GM12878 (cell line): ENCODE measurements around the gene TSC22D4. TPM values are rescaled to one million over a fixed set of nuclear protein-coding genes. Genes with fewer than 3 reads are reported as not detected.

Experiments used
- ATAC-seq: fragments of 200-7000 bp; cut with Tn5 transposase; 3 replicates; pipeline ENCODE4 v1.9.1; 2020; ENCODE audit warnings: mild to moderate bottlenecking, moderate library complexity
- BruUV-seq: library from RNA; stranded (reverse); fragments of 400-500 nt; replicated peaks from 2 replicates; lab custom pipeline; 2021; lab: Mats Ljungman, UMichigan
- CTCF ChIA-PET: fragments of 300-600 bp; sonication (Branson Sonifier 250); formaldehyde crosslinking; extraction: SDS; loops from one replicate; lab custom pipeline; 2021; ENCODE audit warnings: inconsistent platforms; lab: Yijun Ruan, JAX
- POLR2A ChIA-PET: fragments of 350-600 bp; formaldehyde crosslinking; extraction: SDS; loops from one replicate; lab custom pipeline; 2021; ENCODE audit warnings: inconsistent platforms; lab: Charles Lee
- RAD21 ChIA-PET: fragments of 300-600 bp; sonication (Branson Sonifier 250); formaldehyde crosslinking; loops from one replicate; lab custom pipeline; 2023; ENCODE audit warnings: antibody characterized with exemption; ENCODE audit not compliant: unreplicated experiment; lab: Charles Lee
- SMC1A ChIA-PET: fragments of 300-600 bp; sonication (Branson Sonifier 250); formaldehyde crosslinking; loops from one replicate; lab custom pipeline; 2023; ENCODE audit not compliant: unreplicated experiment, uncharacterized antibody; lab: Charles Lee
- DNase-seq: peaks from one replicate; pipeline ENCODE4 v3.0.0-alpha.2; 2011; ENCODE audit warnings: low read depth, low spot score
- FAIRE-seq: peaks from 3 replicates; lab custom pipeline; 2011; peaks lifted over from hg19 to GRCh38; lab: Jason Lieb, UNC
- H2AFZ ChIP-seq: 2 replicates; pipeline ENCODE4 v1.6.0; 2011; ENCODE audit warnings: low read depth, low read length, control low read depth; ENCODE audit not compliant: control insufficient read depth
- H3K27ac ChIP-seq: 2 replicates; pipeline ENCODE4 v1.5.1; 2011; ENCODE audit warnings: control low read depth; ENCODE audit not compliant: control insufficient read depth, insufficient read depth
- H3K27me3 ChIP-seq, 2 experiments: replicated peaks in 1 of 2; 2 replicates each; pipeline versions ENCODE4 v1.6.0 to v1.6.1; 2011; ENCODE audit warnings: low read length in 1 of 2; ENCODE audit not compliant: control insufficient read depth in 2 of 2, insufficient read depth in 2 of 2
- H3K36me3 ChIP-seq, 2 experiments: 2 replicates each; pipeline ENCODE4 v1.5.1; 2011; ENCODE audit warnings: low read length in 1 of 2; ENCODE audit not compliant: control insufficient read depth in 2 of 2, insufficient read depth in 2 of 2
- H3K4me1 ChIP-seq: 2 replicates; pipeline ENCODE4 v1.6.1; 2011; ENCODE audit warnings: mild to moderate bottlenecking, low read length, moderate library complexity, mixed read lengths; ENCODE audit not compliant: control insufficient read depth, insufficient read depth
- H3K4me2 ChIP-seq: 2 replicates; pipeline ENCODE4 v1.6.0; 2011; ENCODE audit warnings: control low read depth; ENCODE audit not compliant: control insufficient read depth, insufficient read depth
- H3K4me3 ChIP-seq: fragments of 200-600 bp; sonication (generic); 2 replicates; pipeline ENCODE4 v1.5.1; 2016
- H3K79me2 ChIP-seq: 2 replicates; pipeline ENCODE4 v1.6.0; 2011; ENCODE audit warnings: low read length; ENCODE audit not compliant: control insufficient read depth, insufficient read depth
- H3K9ac ChIP-seq: 2 replicates; pipeline ENCODE4 v1.8.0; 2011; ENCODE audit warnings: low read length, control low read depth, mixed read lengths; ENCODE audit not compliant: control insufficient read depth, insufficient read depth
- H3K9me3 ChIP-seq: replicated peaks from 3 replicates; pipeline ENCODE4 v1.5.1; 2011; ENCODE audit warnings: mild to moderate bottlenecking, low read length; ENCODE audit not compliant: control insufficient read depth, insufficient read depth
- H4K20me1 ChIP-seq: 2 replicates; pipeline ENCODE4 v1.6.0; 2011; ENCODE audit not compliant: control insufficient read depth, insufficient read depth
- ATF7 ChIP-seq: fragments of 450-650 bp; IDR thresholded peaks from 2 replicates; pipeline ENCODE4 v1.6.1; 2016; ENCODE audit warnings: low read depth, mild to moderate bottlenecking
- CHD4 ChIP-seq: fragments of 200-600 bp; sonication (generic); IDR thresholded peaks from 2 replicates; pipeline ENCODE4 v1.6.1; 2016; ENCODE audit warnings: mild to moderate bottlenecking
- EED ChIP-seq: sonication (generic); IDR thresholded peaks from 2 replicates; pipeline ENCODE4 v1.6.1; 2016; ENCODE audit warnings: antibody characterized with exemption, low read depth
- IKZF1 ChIP-seq: fragments of 450-650 bp; conservative IDR thresholded peaks from 2 replicates; pipeline ENCODE4 v1.6.1; 2017; ENCODE audit warnings: antibody characterized with exemption, mild to moderate bottlenecking
- SPI1 ChIP-seq: IDR thresholded peaks from 2 replicates; pipeline ENCODE4 v1.6.1; 2011; ENCODE audit warnings: low read depth, mild to moderate bottlenecking, low read length, moderate library complexity, borderline replicate concordance; ENCODE audit not compliant: insufficient read depth
- TBL1XR1 ChIP-seq: IDR thresholded peaks from 2 replicates; pipeline ENCODE4 v1.6.1; 2012; ENCODE audit warnings: low read depth, low read length, improper control_type of control experiment
- ZBTB33 ChIP-seq: fragments of 450-650 bp; IDR thresholded peaks from 2 replicates; pipeline ENCODE4 v1.6.1; 2017; ENCODE audit warnings: mild to moderate bottlenecking
- ZNF207 ChIP-seq: fragments of 450-650 bp; IDR thresholded peaks from 2 replicates; pipeline ENCODE4 v1.6.1; 2014; ENCODE audit warnings: antibody characterized with exemption, mild to moderate bottlenecking, borderline replicate concordance
- ZNF24 ChIP-seq: fragments of 450-650 bp; IDR thresholded peaks from 2 replicates; pipeline ENCODE4 v1.6.1; 2017; ENCODE audit warnings: antibody characterized with exemption, mild to moderate bottlenecking
- ZNF622 ChIP-seq: fragments of 450-650 bp; IDR thresholded peaks from 2 replicates; pipeline ENCODE4 v1.6.1; 2017; ENCODE audit warnings: mild to moderate bottlenecking, inconsistent platforms
- WGBS: methylation state at CpG from one replicate; pipeline ENCODE4 v1.1.6; 2016; ENCODE audit warnings: low lambda C conversion rate; ENCODE audit not compliant: insufficient replicate concordance, insufficient coverage; ENCODE audit errors: missing lambda C conversion rate; 5-methylcytosine and 5-hydroxymethylcytosine counted together
- in situ Hi-C: fragments of 300-500 bp; cut with MboI; formaldehyde crosslinking; loops from 9 replicates; pipeline ENCODE4 v1.14.3; 2018; ENCODE audit warnings: mixed read lengths
- intact Hi-C: fragments of 100-400 bp; cut with micrococcal nuclease; formaldehyde crosslinking; loops from one replicate; pipeline ENCODE4 v1.14.2; 2022; ENCODE audit not compliant: unreplicated experiment
- polyA plus RNA-seq, 11 experiments: library from polyadenylated mRNA; depleted of rRNA in 4 of 11; unstranded in 6 of 11; stranded (reverse) in 5 of 11; fragments of >200 nt; fragmentation: Nextera tagmentation in 4 of 11; fragmentation: Illumina TruSeq in 1 of 11; extraction: Ambion mirVana in 4 of 11; extraction: Trizol in 1 of 11; gene quantifications; 1 replicate in 1 of 11; 2 replicates in 10 of 11; pipeline versions ENCODE4 v1.2.1 to v1.2.3, GENCODE V29; 2011 to 2016; ENCODE audit warnings: inconsistent platforms in 2 of 11, missing spikeins in 2 of 11, low read depth in 1 of 11
- total RNA-seq, 4 experiments: library from RNA; depleted of rRNA in 3 of 4; stranded (reverse); fragments of >200 nt in 3 of 4; fragmentation: Illumina TruSeq in 1 of 4; extraction: Trizol in 1 of 4; gene quantifications; 2 replicates each; pipeline versions ENCODE4 v1.2.1 to v1.2.3, GENCODE V29; 2013 to 2021
- TF ChIP-seq, protein P1 (sequence below): fragments of 450-650 bp; IDR thresholded peaks from 2 replicates; pipeline ENCODE4 v1.6.1; 2016; ENCODE audit warnings: mild to moderate bottlenecking

Gene TSC22D4
- total and polyA plus RNA-seq, 10 of the 15 experiments (the other 5 are each of a cell fraction or from before 2014, with no cell fraction given) = 0.50 to 65.7 (median 24.4) TPM

- no peak for TF ChIP-seq ATF7
- no peak for TF ChIP-seq ZNF622
- no peak for TF ChIP-seq IKZF1
- TF ChIP-seq CHD4 = no peak
- no peak for TF ChIP-seq TBL1XR1
- TF ChIP-seq ZNF24 = no peak
- TF ChIP-seq EED = no peak
- no peak for TF ChIP-seq ZNF207
- TF ChIP-seq ZBTB33 = no peak
These were observed 47.0 kb downstream of the TSC22D4 start (continued) for GRCh38 chr7:100432053-100432452.

DNA sequence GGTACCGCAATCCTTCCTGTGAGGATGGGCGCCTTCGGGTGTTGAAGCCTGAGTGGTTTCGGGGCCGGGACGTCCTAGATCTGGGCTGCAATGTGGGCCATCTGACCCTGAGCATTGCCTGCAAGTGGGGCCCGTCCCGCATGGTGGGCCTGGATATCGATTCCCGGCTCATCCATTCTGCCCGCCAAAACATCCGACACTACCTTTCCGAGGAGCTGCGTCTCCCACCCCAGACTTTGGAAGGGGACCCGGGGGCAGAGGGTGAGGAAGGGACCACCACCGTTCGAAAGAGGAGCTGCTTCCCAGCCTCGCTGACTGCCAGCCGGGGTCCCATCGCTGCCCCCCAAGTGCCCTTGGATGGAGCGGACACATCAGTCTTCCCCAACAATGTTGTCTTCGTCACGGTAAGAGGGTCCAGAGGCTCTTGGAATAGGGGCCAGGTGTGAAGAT is 47.7 kb downstream of the TSC22D4 start:
- Histone ChIP-seq H3K9ac (peak overlapping the region; percentile 98), H3K4me2 (peak overlapping the region; percentile 97), H3K4me3 (peak overlapping the region; percentile 74; the same call in 1 of the 2 replicates), H3K27ac (peak overlapping the region; percentile 99; the same call in 1 of the 2 replicates), H3K9me3 (no peaks in the 10 kb centered on the region), H4K20me1 (no peaks in the 10 kb centered on the region), H3K4me1 (peaks cover 30% of the 10 kb centered on the region), H3K36me3 (peaks cover 5 to 16% of the 10 kb centered on the region in 2 experiments; a peak in 3 of 4 replicates), H3K79me2 (peaks cover 55% of the 10 kb centered on the region), H3K27me3 (no peaks in the 10 kb centered on the region), H2AFZ (no peak overlapping the region)
- WGBS = 98% methylated on average over 23 of the region's 23 CpGs
- FAIRE-seq (no peak), DNase-seq (no peak), ATAC-seq (no peak)
- no peak for TF ChIP-seq SPI1
- TF ChIP-seq, protein P1, sequence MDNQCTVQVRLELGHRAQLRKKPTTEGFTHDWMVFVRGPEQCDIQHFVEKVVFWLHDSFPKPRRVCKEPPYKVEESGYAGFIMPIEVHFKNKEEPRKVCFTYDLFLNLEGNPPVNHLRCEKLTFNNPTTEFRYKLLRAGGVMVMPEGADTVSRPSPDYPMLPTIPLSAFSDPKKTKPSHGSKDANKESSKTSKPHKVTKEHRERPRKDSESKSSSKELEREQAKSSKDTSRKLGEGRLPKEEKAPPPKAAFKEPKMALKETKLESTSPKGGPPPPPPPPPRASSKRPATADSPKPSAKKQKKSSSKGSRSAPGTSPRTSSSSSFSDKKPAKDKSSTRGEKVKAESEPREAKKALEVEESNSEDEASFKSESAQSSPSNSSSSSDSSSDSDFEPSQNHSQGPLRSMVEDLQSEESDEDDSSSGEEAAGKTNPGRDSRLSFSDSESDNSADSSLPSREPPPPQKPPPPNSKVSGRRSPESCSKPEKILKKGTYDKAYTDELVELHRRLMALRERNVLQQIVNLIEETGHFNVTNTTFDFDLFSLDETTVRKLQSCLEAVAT = peak; percentile 24; the same call in 1 of the 2 replicates
- intact Hi-C loops (no loop called here), in situ Hi-C loops (no loop called here)
- ChIA-PET CTCF (interaction anchor here (1.0 kb wide), 1 partner anchor 24 kb away, joined by 3 read pairs; no protein-coding TSS in a partner anchor), SMC1A (interaction anchor here (1.0 kb wide), 1 partner anchor 13 kb away, joined by 3 read pairs; no protein-coding TSS in a partner anchor), POLR2A (no interaction called here), RAD21 (no interaction called here)
- no TSS peak for BruUV-seq
